Colonic mucosa (tissue), 4 donors: ENCODE results near the gene NECAB2. TPM values are rescaled to one million over a fixed set of nuclear protein-coding genes. Genes with fewer than 3 reads are reported as not detected.

Experiments
- DNase-seq: peaks from one replicate; pipeline ENCODE4 v3.0.0-alpha.2; 2020
- H3K27ac ChIP-seq: fragments of 200-600 bp; one replicate; pipeline ENCODE4 v1.8.0; 2021
- H3K27me3 ChIP-seq: fragments of 200-600 bp; one replicate; pipeline ENCODE4 v1.8.0; 2021
- H3K36me3 ChIP-seq: fragments of 200-600 bp; one replicate; pipeline ENCODE4 v1.8.0; 2021
- H3K4me1 ChIP-seq: fragments of 200-600 bp; one replicate; pipeline ENCODE4 v1.8.0; 2021; ENCODE audit warnings: mild to moderate bottlenecking
- H3K4me3 ChIP-seq: fragments of 200-600 bp; one replicate; pipeline ENCODE4 v1.8.0; 2021
- H3K9ac ChIP-seq, 2 donors: one replicate each; pipeline ENCODE4 v1.7.0; 2013; ENCODE audit warnings: control low read depth in 2 of 2, low read depth in 2 of 2, low read length in 2 of 2
- H3K9me3 ChIP-seq: fragments of 200-600 bp; one replicate; pipeline ENCODE4 v1.8.0; 2021
- intact Hi-C: fragments of 100-400 bp; cut with DNase I; formaldehyde crosslinking; loops from one replicate; pipeline ENCODE4 v1.14.1; 2022
- total RNA-seq, 2 donors: library from RNA; stranded (reverse); fragmentation: NEBNext Ultra II Directional in 1 of 2; extraction: Animal tissue kit (Norgen Biotek cat#: 25700) in 1 of 2; gene quantifications; one replicate each; pipeline ENCODE4 v1.2.1, GENCODE V29; 2021
- TF ChIP-seq, protein P1 (sequence below): fragments of 200-600 bp; IDR thresholded peaks from one replicate; pipeline ENCODE4 v1.8.0; 2022; ENCODE audit warnings: antibody characterized with exemption, mild to moderate bottlenecking
- donor health status: healthy.
- donor health status: DM: no; HTN: no; CAD: no.
- donor health status: DM: no; HTN: no; CAD: no.

Gene NECAB2
- total RNA-seq, 2 donors from 2014 or later: 0.25 to 0.42 TPM

DNA sequence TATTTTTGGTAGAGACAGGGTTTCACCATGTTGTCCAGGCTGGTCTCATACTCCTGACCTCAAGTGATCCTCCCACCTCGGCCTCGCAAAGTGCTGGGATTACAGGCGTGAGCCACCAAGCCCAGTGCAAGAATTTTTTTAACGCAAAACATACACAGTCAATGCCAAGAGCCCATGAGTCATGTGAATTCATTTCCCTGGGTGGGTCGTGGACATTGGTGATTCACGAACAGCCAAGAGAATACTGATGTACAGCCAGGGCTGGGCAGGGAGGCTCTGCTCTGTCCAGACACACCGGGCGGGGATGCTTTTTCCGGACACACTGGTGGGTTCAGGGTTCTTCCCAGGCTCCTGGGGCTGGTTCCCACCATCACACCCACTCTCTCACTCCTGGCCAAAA is 56.8 kb downstream of the NECAB2 start:
- TF ChIP-seq, protein P1, sequence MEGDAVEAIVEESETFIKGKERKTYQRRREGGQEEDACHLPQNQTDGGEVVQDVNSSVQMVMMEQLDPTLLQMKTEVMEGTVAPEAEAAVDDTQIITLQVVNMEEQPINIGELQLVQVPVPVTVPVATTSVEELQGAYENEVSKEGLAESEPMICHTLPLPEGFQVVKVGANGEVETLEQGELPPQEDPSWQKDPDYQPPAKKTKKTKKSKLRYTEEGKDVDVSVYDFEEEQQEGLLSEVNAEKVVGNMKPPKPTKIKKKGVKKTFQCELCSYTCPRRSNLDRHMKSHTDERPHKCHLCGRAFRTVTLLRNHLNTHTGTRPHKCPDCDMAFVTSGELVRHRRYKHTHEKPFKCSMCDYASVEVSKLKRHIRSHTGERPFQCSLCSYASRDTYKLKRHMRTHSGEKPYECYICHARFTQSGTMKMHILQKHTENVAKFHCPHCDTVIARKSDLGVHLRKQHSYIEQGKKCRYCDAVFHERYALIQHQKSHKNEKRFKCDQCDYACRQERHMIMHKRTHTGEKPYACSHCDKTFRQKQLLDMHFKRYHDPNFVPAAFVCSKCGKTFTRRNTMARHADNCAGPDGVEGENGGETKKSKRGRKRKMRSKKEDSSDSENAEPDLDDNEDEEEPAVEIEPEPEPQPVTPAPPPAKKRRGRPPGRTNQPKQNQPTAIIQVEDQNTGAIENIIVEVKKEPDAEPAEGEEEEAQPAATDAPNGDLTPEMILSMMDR: no peak
- Histone ChIP-seq H3K4me1 (no peaks in the 10 kb centered on the region), H3K27ac (no peak overlapping the region), H3K4me3 (no peak overlapping the region), H3K9me3 (no peaks in the 10 kb centered on the region), H3K9ac (no peak overlapping the region), H3K36me3 (no peaks in the 10 kb centered on the region), H3K27me3 (no peaks in the 10 kb centered on the region)
- intact Hi-C loops: no loop called here
- no peak for DNase-seq

DNA sequence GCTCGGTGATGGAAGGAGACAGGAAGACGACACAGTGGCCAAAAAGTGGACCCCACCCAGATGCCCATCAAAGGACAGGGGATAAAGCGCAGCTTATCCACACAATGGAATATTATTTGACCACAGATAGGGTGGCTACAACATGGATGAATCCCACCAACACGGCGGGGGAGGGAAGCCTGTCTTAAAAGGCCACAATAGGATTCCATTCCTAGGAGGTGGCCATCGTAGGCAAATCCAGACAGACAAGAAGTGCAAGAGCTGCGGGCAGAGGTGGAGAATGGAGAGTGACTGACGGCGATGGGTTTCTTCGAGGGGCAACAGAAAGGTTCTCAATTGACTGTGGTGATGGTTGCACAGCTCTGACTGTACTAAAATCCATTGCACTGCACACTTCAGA is 58.6 kb downstream of the NECAB2 start:
- no peak overlapping the region for H3K9ac ChIP-seq
- no peak for DNase-seq
- H3K4me3 ChIP-seq: no peak overlapping the region
- H3K27me3 ChIP-seq: no peaks in the 10 kb centered on the region
- no peak overlapping the region for H3K27ac ChIP-seq
- no peaks in the 10 kb centered on the region for H3K4me1 ChIP-seq
- TF ChIP-seq, protein P1: no peak
- H3K9me3 ChIP-seq: no peaks in the 10 kb centered on the region
- intact Hi-C loops: no loop called here
- H3K36me3 ChIP-seq: no peaks in the 10 kb centered on the region

DNA sequence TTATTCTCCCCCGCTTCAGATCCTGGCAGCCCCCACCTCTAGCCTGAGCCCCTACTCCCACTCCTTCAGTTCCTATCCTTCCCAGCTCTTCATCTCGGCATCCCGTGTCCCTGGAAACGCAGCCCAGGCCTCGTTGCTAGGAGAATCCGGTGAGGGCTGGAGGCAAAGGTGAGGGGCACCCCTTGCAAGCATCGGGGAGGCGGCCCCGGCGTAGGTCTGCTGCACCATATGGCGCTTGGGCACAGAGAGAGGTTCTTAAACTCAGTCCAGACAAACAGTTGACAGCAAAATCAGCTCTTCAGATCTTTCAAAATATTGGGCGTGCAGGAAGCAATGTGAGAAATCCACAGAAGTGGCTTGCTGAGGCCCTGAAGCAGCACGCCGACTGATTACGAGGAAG is 59.6 kb downstream of the NECAB2 start:
- H3K9ac ChIP-seq: no peak overlapping the region
- H3K27ac ChIP-seq: no peak overlapping the region
- intact Hi-C loops: no loop called here
- no peaks in the 10 kb centered on the region for H3K36me3 ChIP-seq
- H3K27me3 ChIP-seq: no peaks in the 10 kb centered on the region
- TF ChIP-seq, protein P1: no peak
- no peaks in the 10 kb centered on the region for H3K4me1 ChIP-seq
- H3K4me3 ChIP-seq: no peak overlapping the region
- no peaks in the 10 kb centered on the region for H3K9me3 ChIP-seq
- DNase-seq: no peak

DNA sequence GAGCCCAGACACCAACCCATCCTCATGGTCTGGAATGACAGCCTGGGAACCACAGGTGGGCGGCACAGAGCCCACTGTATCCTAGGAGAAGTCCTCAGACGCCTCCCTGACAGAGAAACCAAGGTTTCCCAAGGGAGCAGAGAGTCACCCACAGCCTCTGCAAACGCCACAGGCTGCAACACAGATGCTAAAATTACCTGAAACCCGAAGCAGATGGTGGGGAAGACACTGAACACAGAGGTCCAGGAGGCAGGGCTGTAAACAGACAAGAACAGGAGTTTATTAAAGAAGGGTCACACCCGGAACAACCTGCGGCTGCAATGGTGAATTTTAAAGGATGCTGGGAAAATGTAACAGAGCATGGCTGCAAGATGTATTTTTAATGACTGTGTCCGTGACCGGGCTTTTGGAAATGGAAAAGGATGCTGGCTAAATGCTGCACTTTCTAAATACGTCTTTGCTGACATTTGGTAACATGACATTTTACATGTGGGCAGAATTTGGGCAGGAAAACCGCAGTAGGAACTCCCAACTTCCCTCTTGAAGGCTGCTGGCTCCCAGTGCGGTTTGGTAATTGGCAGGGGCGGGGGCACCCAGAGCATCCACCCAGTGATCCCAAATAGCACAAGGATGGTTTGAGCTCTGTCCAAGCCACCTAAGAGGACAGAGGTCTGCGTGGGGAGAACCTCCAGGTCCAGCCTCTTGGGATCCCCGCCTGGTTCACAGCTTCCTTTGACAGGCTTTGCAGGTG is 61.4 kb downstream of the NECAB2 start:
- H3K9ac ChIP-seq: no peak overlapping the region
- H3K27ac ChIP-seq: no peak overlapping the region
- no peaks in the 10 kb centered on the region for H3K36me3 ChIP-seq
- H3K9me3 ChIP-seq: no peaks in the 10 kb centered on the region
- TF ChIP-seq, protein P1: no peak
- no peaks in the 10 kb centered on the region for H3K4me1 ChIP-seq
- intact Hi-C loops: no loop called here
- H3K4me3 ChIP-seq: no peak overlapping the region
- DNase-seq: no peak
- H3K27me3 ChIP-seq: no peaks in the 10 kb centered on the region

DNA sequence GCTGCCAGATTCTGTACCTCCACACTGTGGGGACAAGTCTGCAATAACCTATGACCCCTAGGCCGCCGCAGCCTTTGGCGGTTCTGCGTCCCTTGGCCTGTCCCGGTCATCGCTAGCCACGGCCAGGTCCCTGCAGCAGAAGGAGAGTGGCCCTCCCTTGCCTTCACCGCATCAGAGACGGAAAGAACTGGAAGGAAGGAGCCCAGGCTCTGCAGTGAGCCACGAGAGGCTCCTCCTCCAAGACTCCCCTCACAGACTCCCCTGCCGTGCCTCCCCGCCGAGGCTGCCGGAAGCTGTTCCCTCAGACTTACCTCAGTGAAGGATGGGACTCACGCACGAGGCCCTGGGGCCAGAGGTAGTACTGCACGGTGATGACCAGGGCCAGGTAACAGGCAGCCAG is 63.5 kb downstream of the NECAB2 start:
- no peaks in the 10 kb centered on the region for H3K4me1 ChIP-seq
- intact Hi-C loops: no loop called here
- no peak for DNase-seq
- no peak overlapping the region for H3K27ac ChIP-seq
- H3K4me3 ChIP-seq: no peak overlapping the region
- no peak overlapping the region for H3K9ac ChIP-seq
- no peaks in the 10 kb centered on the region for H3K9me3 ChIP-seq
- no peaks in the 10 kb centered on the region for H3K27me3 ChIP-seq
- TF ChIP-seq, protein P1: no peak
- no peaks in the 10 kb centered on the region for H3K36me3 ChIP-seq
